ENCODE measurements around the gene DHDH. TPM values are rescaled to one million over a fixed set of nuclear protein-coding genes. Genes with fewer than 3 reads are reported as not detected.
"Not testable (repeated sequence)": the region's sequence is repeated elsewhere in the genome, so short reads cannot be mapped to it uniquely, and the experiment has no call there.

Gene DHDH
- total RNA-seq (0.28 TPM), polyA plus RNA-seq (1.0 TPM)
- long read RNA-seq, donor 1: 0 reads
- long read RNA-seq, donor 2: 0 reads
- long read RNA-seq, donor 3: 0 reads
- long read RNA-seq, donor 4: 0 reads
- long read RNA-seq, donor 5, partial matches to known transcripts: 0 of 1 reads
- long read RNA-seq, donor 5, other reads (novel, unspliced or antisense): 0 of 1 reads
- long read RNA-seq, donor 6: 0 reads
- long read RNA-seq, donor 7: 0 reads
- long read RNA-seq, donor 8: 0 reads
- long read RNA-seq, donor 9, partial matches to known transcripts: 0 of 1 reads
- long read RNA-seq, donor 9, other reads (novel, unspliced or antisense): 0 of 1 reads
- long read RNA-seq, donor 10: 0 reads

DNA sequence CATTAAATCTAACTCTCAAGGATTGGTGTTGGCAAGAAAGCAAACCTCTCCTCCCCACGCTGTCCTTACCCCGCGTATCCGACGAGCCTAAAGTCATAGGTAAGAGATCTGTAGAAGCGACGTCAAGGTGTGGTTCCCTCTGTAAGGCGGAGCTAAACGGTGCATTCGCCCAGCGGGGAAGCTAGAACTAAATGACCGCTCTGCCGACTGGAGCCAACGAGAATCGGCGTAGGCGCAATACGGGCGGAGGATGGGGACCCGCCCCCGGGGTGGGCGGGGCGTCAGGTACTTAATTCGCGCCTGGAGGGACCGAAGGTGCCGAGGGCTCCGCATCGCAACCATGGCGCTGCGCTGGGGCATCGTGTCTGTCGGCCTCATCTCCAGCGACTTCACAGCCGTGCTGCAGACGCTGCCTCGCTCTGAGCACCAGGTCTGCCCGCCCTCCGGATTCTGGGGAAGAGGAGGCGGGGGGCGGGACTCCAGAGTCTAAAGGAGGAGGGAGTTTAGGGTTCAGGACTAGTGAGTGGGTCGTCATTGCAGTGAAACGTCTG lies at the start of gene DHDH:
TSS of gene DHDH (plus strand) at position 318 of the 551 bp plus-strand sequence. CDS start at position 341, 23 bp downstream.
- H3K4me1 ChIP-seq (ENCODE audit: control insufficient read depth in 2 of 2, insufficient read depth in 2 of 2, low read length in 2 of 2): peaks cover 0 to 14% of the 10 kb centered on the region in 2 donors
- under 1% methylated on average over 43 of the region's 43 CpGs for WGBS
- peak within 1 kb of the TSS; percentile 42 to 49 for H3K4me3 ChIP-seq (ENCODE audit: low read length in 2 of 2)
- H3K27ac ChIP-seq (ENCODE audit: low read depth in 1 of 2, low read length in 1 of 2): peak within 1 kb of the TSS in 1 of 2 donors; percentile 52
- no peaks in the 10 kb centered on the region for H3K9me3 ChIP-seq (ENCODE audit: control insufficient read depth in 2 of 2, insufficient read depth in 1 of 2, low read length in 1 of 2)
- no peaks in the 10 kb centered on the region for H3K36me3 ChIP-seq (ENCODE audit: control insufficient read depth in 2 of 2, insufficient read depth in 2 of 2, low read length in 1 of 2)
- H3K27me3 ChIP-seq (ENCODE audit: control insufficient read depth in 2 of 2, insufficient read depth in 1 of 2, low read length in 1 of 2): peaks cover 10 to 37% of the 10 kb centered on the region in 2 donors
- peak in 8 of 9 donors; percentile 30 to 78 (median 52) for DNase-seq (ENCODE audit: low read depth in 6 of 9, low spot score in 9 of 9)

DNA sequence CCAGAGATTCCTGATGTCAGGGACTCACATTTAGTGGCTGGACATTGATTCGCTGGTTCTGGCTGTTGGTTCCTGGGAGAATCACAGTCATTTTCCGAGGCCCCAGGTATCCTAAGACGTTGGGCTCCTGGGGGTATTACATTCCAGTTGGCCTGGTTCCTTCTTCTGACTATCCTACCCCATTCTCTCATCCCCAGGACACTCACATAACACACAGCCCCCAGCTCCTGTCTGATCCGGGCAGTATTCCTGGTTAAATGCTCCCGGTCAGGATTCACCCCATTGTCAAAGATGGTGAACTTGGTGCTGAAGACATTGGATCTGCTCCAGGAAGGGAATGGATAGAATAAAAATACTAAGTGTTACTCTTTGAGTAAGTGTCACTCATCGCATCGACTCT lies 49.8 kb upstream of the DHDH start:
- H3K27ac ChIP-seq (ENCODE audit: low read depth in 1 of 2, low read length in 1 of 2): no peak overlapping the region
- 96% methylated on average over 7 of the region's 7 CpGs for WGBS
- no peak for DNase-seq (ENCODE audit: low read depth in 6 of 9, low spot score in 9 of 9)
- no peaks in the 10 kb centered on the region for H3K36me3 ChIP-seq (ENCODE audit: control insufficient read depth in 2 of 2, insufficient read depth in 2 of 2, low read length in 1 of 2)
- peaks cover 0 to 6% of the 10 kb centered on the region in 2 donors for H3K9me3 ChIP-seq (ENCODE audit: control insufficient read depth in 2 of 2, insufficient read depth in 1 of 2, low read length in 1 of 2)
- no peaks in the 10 kb centered on the region for H3K4me1 ChIP-seq (ENCODE audit: control insufficient read depth in 2 of 2, insufficient read depth in 2 of 2, low read length in 2 of 2)
- H3K27me3 ChIP-seq (ENCODE audit: control insufficient read depth in 2 of 2, insufficient read depth in 1 of 2, low read length in 1 of 2): no peaks in the 10 kb centered on the region
- H3K4me3 ChIP-seq (ENCODE audit: low read length in 2 of 2): no peak overlapping the region

DNA sequence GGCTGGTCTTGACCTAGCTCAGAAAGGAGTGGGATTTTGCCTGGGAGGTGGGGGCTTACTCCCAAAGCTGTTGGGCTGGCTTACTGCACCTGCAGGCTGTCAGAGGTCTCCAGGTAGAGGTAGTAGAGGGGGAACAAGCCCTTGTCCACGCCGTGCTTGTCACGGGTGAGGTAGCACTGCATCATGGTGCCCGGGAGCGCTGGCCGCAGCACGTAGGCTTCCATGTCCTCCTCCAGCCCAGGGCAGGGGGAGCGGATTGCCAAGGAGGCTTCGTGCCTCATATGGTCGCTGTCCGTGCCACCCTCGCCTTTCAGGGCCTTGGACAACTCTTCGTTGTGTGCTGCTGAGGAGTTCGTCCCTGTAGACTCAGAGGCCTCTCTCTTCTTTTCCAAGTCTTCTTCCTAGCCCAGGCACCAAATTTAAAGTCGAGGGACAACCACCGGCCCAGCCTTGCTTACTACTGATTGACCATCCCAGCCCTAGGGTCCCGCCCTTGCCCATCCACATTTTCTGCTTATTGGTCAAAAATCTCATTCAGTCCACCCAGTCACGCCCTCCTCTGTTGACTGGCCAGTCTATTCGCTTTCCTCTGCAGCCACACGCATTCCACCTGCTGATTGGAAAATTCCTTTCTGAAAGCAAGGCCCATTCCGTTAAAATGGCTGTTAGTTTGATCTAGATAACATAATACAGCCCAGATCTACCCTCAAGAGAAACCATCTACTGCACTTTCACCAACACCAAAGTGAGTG lies 45.5 kb upstream of the DHDH start:
- no peak overlapping the region for H3K4me3 ChIP-seq (ENCODE audit: low read length in 2 of 2)
- peaks cover 0 to 17% of the 10 kb centered on the region in 2 donors for H3K27me3 ChIP-seq (ENCODE audit: control insufficient read depth in 2 of 2, insufficient read depth in 1 of 2, low read length in 1 of 2)
- no peak overlapping the region for H3K27ac ChIP-seq (ENCODE audit: low read depth in 1 of 2, low read length in 1 of 2)
- 96% methylated on average over 21 of the region's 21 CpGs for WGBS
- no peaks in the 10 kb centered on the region for H3K4me1 ChIP-seq (ENCODE audit: control insufficient read depth in 2 of 2, insufficient read depth in 2 of 2, low read length in 2 of 2)
- no peaks in the 10 kb centered on the region for H3K36me3 ChIP-seq (ENCODE audit: control insufficient read depth in 2 of 2, insufficient read depth in 2 of 2, low read length in 1 of 2)
- no peak for DNase-seq (ENCODE audit: low read depth in 6 of 9, low spot score in 9 of 9)
- no peaks in the 10 kb centered on the region for H3K9me3 ChIP-seq (ENCODE audit: control insufficient read depth in 2 of 2, insufficient read depth in 1 of 2, low read length in 1 of 2)

DNA sequence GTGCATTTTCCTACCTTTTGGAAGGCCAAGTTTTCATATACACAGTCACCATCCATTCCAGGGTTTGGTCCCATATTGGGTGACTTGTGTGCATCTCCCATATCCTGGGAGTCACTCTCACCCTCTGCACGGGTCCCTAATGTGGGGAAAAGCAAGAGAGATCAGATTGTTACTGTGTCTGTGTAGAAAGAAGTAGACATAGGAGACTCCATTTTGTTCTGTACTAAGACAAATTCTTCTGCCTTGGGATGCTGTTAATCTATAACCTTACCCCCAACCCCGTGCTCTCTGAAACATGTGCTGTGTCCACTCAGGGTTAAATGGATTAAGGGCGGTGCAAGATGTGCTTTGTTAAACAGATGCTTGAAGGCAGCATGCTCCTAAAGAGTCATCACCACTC lies 44.0 kb upstream of the DHDH start:
- H3K9me3 ChIP-seq (ENCODE audit: control insufficient read depth in 2 of 2, insufficient read depth in 1 of 2, low read length in 1 of 2); H3K4me3 ChIP-seq (ENCODE audit: low read length in 2 of 2); DNase-seq (ENCODE audit: low read depth in 6 of 9, low spot score in 9 of 9); H3K36me3 ChIP-seq (ENCODE audit: control insufficient read depth in 2 of 2, insufficient read depth in 2 of 2, low read length in 1 of 2); H3K27ac ChIP-seq (ENCODE audit: low read depth in 1 of 2, low read length in 1 of 2); H3K4me1 ChIP-seq (ENCODE audit: control insufficient read depth in 2 of 2, insufficient read depth in 2 of 2, low read length in 2 of 2): not testable (repeated sequence)
- H3K27me3 ChIP-seq (ENCODE audit: control insufficient read depth in 2 of 2, insufficient read depth in 1 of 2, low read length in 1 of 2): peaks cover 0 to 29% of the 10 kb centered on the region in 2 donors
- WGBS: 87% methylated on average over 2 of the region's 3 CpGs

DNA sequence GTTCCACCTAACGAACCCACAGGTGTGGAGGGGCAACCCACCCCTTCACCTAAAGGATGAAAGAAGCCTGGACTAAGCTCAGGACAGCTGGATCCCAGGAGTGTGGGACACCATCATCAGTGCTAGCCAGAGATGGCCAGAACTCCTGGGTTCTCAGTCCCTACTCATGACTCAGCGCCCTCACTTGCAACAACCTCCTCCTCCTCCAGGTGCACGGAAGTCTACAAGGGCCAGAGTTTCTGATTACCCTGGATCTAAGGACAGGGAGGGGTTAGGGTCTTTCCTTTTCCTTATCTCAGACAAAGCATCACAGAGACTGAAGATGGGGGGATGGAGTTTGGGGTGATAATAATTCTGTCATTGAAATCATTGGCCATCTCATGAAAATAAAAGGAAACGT lies 42.9 kb upstream of the DHDH start:
- H3K4me1 ChIP-seq (ENCODE audit: control insufficient read depth in 2 of 2, insufficient read depth in 2 of 2, low read length in 2 of 2): peaks cover 0 to 2% of the 10 kb centered on the region in 2 donors
- H3K27me3 ChIP-seq (ENCODE audit: control insufficient read depth in 2 of 2, insufficient read depth in 1 of 2, low read length in 1 of 2): peaks cover 2 to 39% of the 10 kb centered on the region in 2 donors
- no peak overlapping the region for H3K4me3 ChIP-seq (ENCODE audit: low read length in 2 of 2)
- no peaks in the 10 kb centered on the region for H3K36me3 ChIP-seq (ENCODE audit: control insufficient read depth in 2 of 2, insufficient read depth in 2 of 2, low read length in 1 of 2)
- H3K27ac ChIP-seq (ENCODE audit: low read depth in 1 of 2, low read length in 1 of 2): no peak overlapping the region
- no peak for DNase-seq (ENCODE audit: low read depth in 6 of 9, low spot score in 9 of 9)
- H3K9me3 ChIP-seq (ENCODE audit: control insufficient read depth in 2 of 2, insufficient read depth in 1 of 2, low read length in 1 of 2): no peaks in the 10 kb centered on the region
- 94% methylated on average over 4 of the region's 4 CpGs for WGBS

DNA sequence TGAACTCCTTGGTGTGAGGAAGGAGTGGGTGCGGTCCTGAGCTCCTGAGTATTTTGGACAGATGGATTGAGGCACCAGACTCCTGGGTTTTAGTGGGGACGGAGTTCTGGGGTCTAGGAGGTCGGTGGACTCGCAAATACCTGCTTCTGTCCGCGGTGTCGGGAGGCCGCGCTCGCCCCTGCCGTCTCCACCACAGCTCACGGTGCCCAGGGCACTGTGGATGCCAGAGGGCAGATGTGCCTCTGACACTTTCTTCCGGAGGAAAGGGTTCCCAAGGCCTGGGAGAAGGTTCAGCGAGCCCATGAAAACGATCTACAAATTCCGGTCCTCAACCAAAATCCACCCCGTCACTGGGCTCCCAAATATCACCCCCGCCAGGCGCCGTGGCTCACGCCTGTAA lies 38.3 kb upstream of the DHDH start:
- H3K4me1 ChIP-seq (ENCODE audit: control insufficient read depth in 2 of 2, insufficient read depth in 2 of 2, low read length in 2 of 2): peaks cover 2 to 17% of the 10 kb centered on the region in 2 donors
- DNase-seq (ENCODE audit: low read depth in 6 of 9, low spot score in 9 of 9): no peak
- no peaks in the 10 kb centered on the region for H3K36me3 ChIP-seq (ENCODE audit: control insufficient read depth in 2 of 2, insufficient read depth in 2 of 2, low read length in 1 of 2)
- peaks cover 15 to 61% of the 10 kb centered on the region in 2 donors for H3K27me3 ChIP-seq (ENCODE audit: control insufficient read depth in 2 of 2, insufficient read depth in 1 of 2, low read length in 1 of 2)
- no peak overlapping the region for H3K4me3 ChIP-seq (ENCODE audit: low read length in 2 of 2)
- H3K27ac ChIP-seq (ENCODE audit: low read depth in 1 of 2, low read length in 1 of 2): no peak overlapping the region
- H3K9me3 ChIP-seq (ENCODE audit: control insufficient read depth in 2 of 2, insufficient read depth in 1 of 2, low read length in 1 of 2): no peaks in the 10 kb centered on the region
- WGBS: 61% methylated on average over 21 of the region's 21 CpGs

DNA sequence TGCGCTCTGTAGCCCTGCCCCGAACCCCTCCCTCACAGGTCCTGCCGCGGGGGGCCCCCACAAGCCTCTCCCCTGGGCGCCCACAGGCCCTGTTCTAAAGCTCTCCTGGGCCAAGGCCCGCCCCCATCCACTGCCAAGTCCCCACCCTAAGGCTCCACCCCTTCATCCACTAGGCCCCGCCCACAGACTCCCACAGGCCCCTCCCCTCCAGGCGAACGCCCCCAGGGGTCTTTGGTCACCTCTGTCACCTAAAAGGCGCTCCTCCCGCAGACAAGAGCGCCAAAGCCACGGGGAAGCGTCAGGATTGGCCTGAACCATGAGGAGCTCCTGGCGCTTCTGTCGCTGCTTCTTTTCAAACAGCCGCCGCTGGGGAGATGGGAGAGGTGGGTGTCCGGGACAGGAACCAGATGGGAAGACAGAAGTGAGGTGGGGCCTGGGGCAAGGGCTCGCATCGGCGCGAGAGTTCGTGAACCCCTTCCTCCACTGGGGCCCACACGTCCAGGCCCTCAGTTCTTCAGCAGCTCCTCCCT lies 37.2 kb upstream of the DHDH start:
- Histone ChIP-seq H3K36me3 (ENCODE audit: control insufficient read depth in 2 of 2, insufficient read depth in 2 of 2, low read length in 1 of 2) (no peaks in the 10 kb centered on the region), H3K4me1 (ENCODE audit: control insufficient read depth in 2 of 2, insufficient read depth in 2 of 2, low read length in 2 of 2) (peaks cover 6 to 27% of the 10 kb centered on the region in 2 donors), H3K27ac (ENCODE audit: low read depth in 1 of 2, low read length in 1 of 2) (no peak overlapping the region), H3K4me3 (ENCODE audit: low read length in 2 of 2) (peak overlapping the region in 1 of 2 donors; percentile 30), H3K27me3 (ENCODE audit: control insufficient read depth in 2 of 2, insufficient read depth in 1 of 2, low read length in 1 of 2) (peaks cover 15 to 57% of the 10 kb centered on the region in 2 donors), H3K9me3 (ENCODE audit: control insufficient read depth in 2 of 2, insufficient read depth in 1 of 2, low read length in 1 of 2) (no peaks in the 10 kb centered on the region)
- WGBS: 20% methylated on average over 25 of the region's 25 CpGs
- DNase-seq (ENCODE audit: low read depth in 6 of 9, low spot score in 9 of 9): peak in 3 of 9 donors; percentile 31 to 72 (median 31)

DNA sequence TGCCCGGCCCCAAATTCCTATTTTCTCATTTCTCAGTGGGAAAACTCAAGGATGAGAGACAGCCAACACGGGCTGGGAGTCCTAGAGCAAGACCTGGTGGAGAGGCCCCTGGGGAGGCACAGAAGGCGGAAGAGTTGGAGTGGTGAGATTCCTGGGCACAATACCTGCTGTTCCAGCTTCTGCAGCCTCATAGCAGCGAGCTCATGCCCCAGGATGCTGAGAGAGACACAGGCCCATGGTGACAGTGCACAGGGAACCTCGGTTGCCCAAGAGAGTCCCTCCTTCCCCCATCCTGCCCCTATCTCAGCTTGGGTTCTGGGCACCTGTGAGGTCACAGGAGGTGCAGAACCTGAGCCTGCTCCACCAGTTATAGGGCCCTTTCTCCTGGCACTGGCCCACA lies 36.3 kb upstream of the DHDH start:
- no peak overlapping the region for H3K4me3 ChIP-seq (ENCODE audit: low read length in 2 of 2)
- WGBS: 83% methylated on average over 5 of the region's 5 CpGs
- H3K4me1 ChIP-seq (ENCODE audit: control insufficient read depth in 2 of 2, insufficient read depth in 2 of 2, low read length in 2 of 2): peaks cover 6 to 29% of the 10 kb centered on the region in 2 donors
- H3K27ac ChIP-seq (ENCODE audit: low read depth in 1 of 2, low read length in 1 of 2): no peak overlapping the region
- no peak for DNase-seq (ENCODE audit: low read depth in 6 of 9, low spot score in 9 of 9)
- H3K27me3 ChIP-seq (ENCODE audit: control insufficient read depth in 2 of 2, insufficient read depth in 1 of 2, low read length in 1 of 2): peaks cover 15 to 50% of the 10 kb centered on the region in 2 donors
- no peaks in the 10 kb centered on the region for H3K9me3 ChIP-seq (ENCODE audit: control insufficient read depth in 2 of 2, insufficient read depth in 1 of 2, low read length in 1 of 2)
- no peaks in the 10 kb centered on the region for H3K36me3 ChIP-seq (ENCODE audit: control insufficient read depth in 2 of 2, insufficient read depth in 2 of 2, low read length in 1 of 2)

DNA sequence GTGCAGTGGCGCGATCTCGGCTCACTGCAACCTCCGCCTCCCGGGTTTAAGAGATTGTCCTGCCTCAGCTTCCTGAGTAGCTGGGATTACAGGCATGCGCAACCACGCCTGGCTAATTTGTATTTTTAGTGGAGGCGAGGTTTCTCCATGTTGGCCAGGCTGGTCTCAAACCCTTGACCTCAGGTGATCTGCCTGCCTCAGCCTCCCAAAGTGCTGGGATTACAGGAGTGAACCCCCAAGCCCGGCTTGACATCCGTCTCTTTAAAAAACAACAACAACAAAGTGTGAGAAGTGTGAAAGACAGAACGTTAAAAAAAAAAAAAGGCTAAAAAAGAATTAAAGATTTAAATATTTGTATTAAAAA lies 34.1 kb upstream of the DHDH start:
- H3K36me3 ChIP-seq (ENCODE audit: control insufficient read depth in 2 of 2, insufficient read depth in 2 of 2, low read length in 1 of 2); DNase-seq (ENCODE audit: low read depth in 6 of 9, low spot score in 9 of 9); H3K9me3 ChIP-seq (ENCODE audit: control insufficient read depth in 2 of 2, insufficient read depth in 1 of 2, low read length in 1 of 2): not testable (repeated sequence)
- WGBS: 90% methylated on average over 11 of the region's 11 CpGs
- peaks cover 15 to 33% of the 10 kb centered on the region in 2 donors for H3K27me3 ChIP-seq (ENCODE audit: control insufficient read depth in 2 of 2, insufficient read depth in 1 of 2, low read length in 1 of 2)
- peak overlapping the region; percentile 61 to 98 for H3K4me3 ChIP-seq (ENCODE audit: low read length in 2 of 2)
- peak overlapping the region in 1 of 2 donors; percentile 91 for H3K27ac ChIP-seq (ENCODE audit: low read depth in 1 of 2, low read length in 1 of 2)
- peaks cover 6 to 29% of the 10 kb centered on the region in 2 donors for H3K4me1 ChIP-seq (ENCODE audit: control insufficient read depth in 2 of 2, insufficient read depth in 2 of 2, low read length in 2 of 2)
